GM18519 (cell line): ENCODE results near the gene NCKAP5.

Source experiments
- ATAC-seq: cut with Tn5 transposase; IDR thresholded peaks from one replicate; pipeline ENCODE4 v1.9.1; 2021; ENCODE audit warnings: mild to moderate bottlenecking, moderate library complexity; ENCODE audit not compliant: unreplicated experiment, low FRiP score

Gene NCKAP5

GRCh38 chr2:133360190-133360589 is 208.1 kb downstream of the NCKAP5 start:
- ATAC-seq = no peak

- ATAC-seq = no peak
Observed at GRCh38 chr2:133352719-133353118, 215.5 kb downstream of the NCKAP5 start.

- no peak for ATAC-seq
Observed at GRCh38 chr2:133346654-133347053, 221.6 kb downstream of the NCKAP5 start.

- ATAC-seq = no peak
Observed at GRCh38 chr2:133345638-133346037, 222.6 kb downstream of the NCKAP5 start.

- no peak for ATAC-seq
Observed at GRCh38 chr2:133344849-133345248, 223.4 kb downstream of the NCKAP5 start.

GRCh38 chr2:133343018-133343352 is 225.3 kb downstream of the NCKAP5 start:
- no peak for ATAC-seq

GRCh38 chr2:133342286-133343017 is 225.8 kb downstream of the NCKAP5 start:
- ATAC-seq = no peak

- ATAC-seq = no peak
Observed at GRCh38 chr2:133341575-133341974, 226.7 kb downstream of the NCKAP5 start.

- ATAC-seq = no peak
Observed at GRCh38 chr2:133338224-133338623, 230.0 kb downstream of the NCKAP5 start.

- ATAC-seq = no peak
Observed at GRCh38 chr2:133334923-133335322, 233.3 kb downstream of the NCKAP5 start.

- no peak for ATAC-seq
Observed at GRCh38 chr2:133333181-133333580, 235.1 kb downstream of the NCKAP5 start.

GRCh38 chr2:133331436-133331835 is 236.8 kb downstream of the NCKAP5 start:
- ATAC-seq = no peak

GRCh38 chr2:133326652-133327397 is 241.4 kb downstream of the NCKAP5 start:
- no peak for ATAC-seq

GRCh38 chr2:133324150-133324561 is 244.1 kb downstream of the NCKAP5 start:
- ATAC-seq = no peak

- ATAC-seq = no peak
Observed at GRCh38 chr2:133322909-133323308, 245.4 kb downstream of the NCKAP5 start.

GRCh38 chr2:133317178-133317577 is 251.1 kb downstream of the NCKAP5 start:
- no peak for ATAC-seq

GRCh38 chr2:133316557-133316956 is 251.7 kb downstream of the NCKAP5 start:
- no peak for ATAC-seq

- no peak for ATAC-seq
Observed at GRCh38 chr2:133315280-133315679, 253.0 kb downstream of the NCKAP5 start.

GRCh38 chr2:133314795-133315194 is 253.5 kb downstream of the NCKAP5 start:
- ATAC-seq = no peak

GRCh38 chr2:133312038-133312729 is 256.1 kb downstream of the NCKAP5 start:
- no peak for ATAC-seq

GRCh38 chr2:133306236-133306635 is 262.0 kb downstream of the NCKAP5 start:
- no peak for ATAC-seq
